Measurements from ENCODE around the gene TNFSF10. TPM values are rescaled to one million over a fixed set of nuclear protein-coding genes. Genes with fewer than 3 reads are reported as not detected.
A peak's percentile ranks its signal among the peaks of the same experiment; 100 is the strongest.
"Not testable (repeated sequence)": the region's sequence is repeated elsewhere in the genome, so short reads cannot be mapped to it uniquely, and the experiment has no call there.

TNFSF10 gene
- polyA plus RNA-seq: 10 to 100 TPM; 45.1 to 60.5 TPM

DNA sequence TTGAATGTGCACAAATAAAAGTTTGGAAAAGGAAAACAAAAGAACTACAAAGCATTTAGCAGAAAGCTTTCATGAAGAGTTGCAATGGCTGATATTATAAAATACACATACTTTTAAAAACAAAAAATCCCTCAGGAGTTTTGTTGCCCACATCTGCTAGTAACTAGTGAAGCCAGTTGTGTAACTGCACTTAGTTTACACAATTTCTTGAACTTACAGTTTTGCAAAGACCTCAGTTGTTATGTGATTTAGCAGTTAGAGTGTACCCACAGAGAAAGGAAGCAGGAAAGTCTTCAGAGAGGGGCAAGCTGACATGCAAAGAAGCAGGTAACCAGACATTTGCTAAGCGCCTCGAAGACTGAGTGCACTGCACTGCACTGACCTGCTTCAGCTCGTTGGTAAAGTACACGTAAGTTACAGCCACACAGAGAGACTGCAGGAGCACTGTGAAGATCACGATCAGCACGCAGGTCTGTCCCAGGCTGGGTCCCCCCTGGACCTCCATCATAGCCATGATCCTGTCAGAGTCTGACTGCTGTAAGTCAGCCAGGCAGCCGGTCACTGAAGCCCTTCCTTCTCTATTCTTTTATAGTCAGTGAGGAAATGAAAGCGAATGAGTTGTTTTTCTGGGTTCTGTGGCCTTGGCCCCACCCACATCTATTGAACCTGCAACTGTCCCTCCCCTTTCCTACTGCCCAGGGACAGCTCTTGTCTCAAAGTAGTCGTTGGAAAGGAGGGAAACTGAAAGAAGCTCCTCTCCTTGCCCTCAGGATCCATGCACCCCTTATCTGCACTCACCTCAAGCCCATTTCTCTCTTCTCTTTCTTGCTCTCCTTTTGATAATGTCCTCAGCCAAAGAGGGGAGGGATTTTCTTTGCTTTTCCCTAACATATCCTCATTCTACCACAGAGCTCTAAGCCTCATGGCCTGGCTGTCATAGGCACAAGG, at the start of gene TNFSF10:
Gene TNFSF10, minus strand, starts transcription at position 560 of the 948 bp plus-strand sequence. Its CDS starts 46 bp downstream, at position 514.
- H3K4me3 ChIP-seq (ENCODE audit: low read depth in 1 of 2, low read length in 2 of 2): peak within 1 kb of the TSS; percentile 91 to 97
- H3K36me3 ChIP-seq (ENCODE audit: control insufficient read depth in 2 of 2, insufficient read depth in 2 of 2, low read length in 1 of 2): no peaks in the 10 kb centered on the region
- 4 to 13% methylated on average over 9 of the region's 9 CpGs for WGBS, 2 donors
- peaks cover 1 to 2% of the 10 kb centered on the region in 2 donors for H3K4me1 ChIP-seq (ENCODE audit: control insufficient read depth in 2 of 2, insufficient read depth in 2 of 2, low read length in 1 of 2)
- peak within 1 kb of the TSS; percentile 97 to 98 for H3K27ac ChIP-seq (ENCODE audit: low read depth in 2 of 2, low read length in 1 of 2)
- H3K27me3 ChIP-seq (ENCODE audit: control insufficient read depth in 1 of 2, insufficient read depth in 2 of 2, low read length in 2 of 2): no peaks in the 10 kb centered on the region
- no peaks in the 10 kb centered on the region for H3K9me3 ChIP-seq (ENCODE audit: control insufficient read depth in 2 of 2, insufficient read depth in 1 of 2, low read depth in 1 of 2, low read length in 1 of 2)

DNA sequence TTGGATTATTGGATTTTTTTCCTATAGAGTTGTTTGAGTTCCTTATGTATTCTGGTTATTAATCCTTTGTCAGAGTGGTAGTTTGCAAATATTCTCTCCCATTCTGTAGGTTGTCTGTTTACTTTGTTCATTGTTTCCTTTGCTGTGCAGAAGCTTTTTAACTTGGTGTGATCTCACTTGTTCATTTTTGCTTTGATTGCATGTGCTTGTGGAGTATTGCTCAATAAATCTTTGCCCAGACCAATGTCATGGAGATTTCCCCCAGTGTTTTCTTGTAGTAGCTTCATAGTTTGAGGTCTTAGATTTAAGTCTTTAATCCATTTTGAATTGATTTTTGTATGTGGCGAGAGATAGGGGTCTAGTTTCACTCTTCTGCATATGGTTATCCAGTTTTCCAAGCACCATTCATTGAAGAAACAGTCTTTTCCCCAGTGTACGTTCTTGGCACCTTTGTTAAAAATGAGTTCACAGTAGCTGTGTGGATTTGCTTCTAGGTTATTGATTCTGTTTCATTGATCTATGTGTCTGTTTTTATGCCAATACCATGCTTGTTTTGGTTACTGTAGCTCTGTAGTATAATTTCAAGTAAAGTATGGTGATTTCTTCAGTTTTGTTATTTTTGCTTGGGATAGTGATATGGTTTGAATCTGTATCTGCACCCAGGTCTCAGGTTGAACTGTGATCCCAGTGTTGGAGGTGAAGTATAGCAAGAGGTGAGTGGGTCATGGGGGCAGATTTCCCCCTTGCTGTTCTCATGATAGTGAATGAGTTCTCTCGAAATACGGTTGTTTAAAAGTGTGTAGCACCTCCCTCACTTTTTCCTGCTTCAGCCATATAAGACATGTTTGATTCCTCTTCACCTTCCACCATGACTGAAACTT, 46.1 kb upstream of the TNFSF10 start:
- Histone ChIP-seq H3K36me3 (ENCODE audit: control insufficient read depth in 2 of 2, insufficient read depth in 2 of 2, low read length in 1 of 2) (no peaks in the 10 kb centered on the region), H3K27ac (ENCODE audit: low read depth in 2 of 2, low read length in 1 of 2) (no peak overlapping the region), H3K9me3 (ENCODE audit: control insufficient read depth in 2 of 2, insufficient read depth in 1 of 2, low read depth in 1 of 2, low read length in 1 of 2) (no peaks in the 10 kb centered on the region), H3K27me3 (ENCODE audit: control insufficient read depth in 1 of 2, insufficient read depth in 2 of 2, low read length in 2 of 2) (no peaks in the 10 kb centered on the region), H3K4me1 (ENCODE audit: control insufficient read depth in 2 of 2, insufficient read depth in 2 of 2, low read length in 1 of 2) (no peaks in the 10 kb centered on the region), H3K4me3 (ENCODE audit: low read depth in 1 of 2, low read length in 2 of 2) (no peak overlapping the region)
- 84 to 85% methylated on average over 4 of the region's 4 CpGs for WGBS, 2 donors

DNA sequence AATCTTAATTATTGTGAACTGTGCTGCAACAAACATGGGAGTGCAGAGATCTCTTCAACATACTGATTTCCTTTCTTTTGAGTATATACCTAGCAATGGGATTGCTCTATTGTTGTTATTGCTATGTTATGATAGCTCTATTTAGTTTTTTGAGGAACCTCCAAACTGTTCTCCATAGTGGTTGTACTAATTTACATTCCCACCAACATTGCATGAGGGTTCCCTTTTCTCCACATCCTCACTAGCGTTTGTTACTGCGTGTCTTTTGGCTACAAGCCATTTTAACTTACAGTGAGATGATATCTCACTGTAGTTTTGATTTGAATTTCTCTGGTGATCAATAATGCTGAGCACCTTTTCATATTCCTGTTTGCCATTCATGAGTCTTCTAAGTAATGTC, 45.5 kb upstream of the TNFSF10 start:
- H3K27me3 ChIP-seq (ENCODE audit: control insufficient read depth in 1 of 2, insufficient read depth in 2 of 2, low read length in 2 of 2): no peaks in the 10 kb centered on the region
- WGBS, 2 donors: 51 to 52% methylated on average over 2 of the region's 2 CpGs
- H3K27ac ChIP-seq (ENCODE audit: low read depth in 2 of 2, low read length in 1 of 2): no peak overlapping the region
- H3K4me1 ChIP-seq (ENCODE audit: control insufficient read depth in 2 of 2, insufficient read depth in 2 of 2, low read length in 1 of 2): no peaks in the 10 kb centered on the region
- no peaks in the 10 kb centered on the region for H3K9me3 ChIP-seq (ENCODE audit: control insufficient read depth in 2 of 2, insufficient read depth in 1 of 2, low read depth in 1 of 2, low read length in 1 of 2)
- H3K4me3 ChIP-seq (ENCODE audit: low read depth in 1 of 2, low read length in 2 of 2): no peak overlapping the region
- H3K36me3 ChIP-seq (ENCODE audit: control insufficient read depth in 2 of 2, insufficient read depth in 2 of 2, low read length in 1 of 2): no peaks in the 10 kb centered on the region

DNA sequence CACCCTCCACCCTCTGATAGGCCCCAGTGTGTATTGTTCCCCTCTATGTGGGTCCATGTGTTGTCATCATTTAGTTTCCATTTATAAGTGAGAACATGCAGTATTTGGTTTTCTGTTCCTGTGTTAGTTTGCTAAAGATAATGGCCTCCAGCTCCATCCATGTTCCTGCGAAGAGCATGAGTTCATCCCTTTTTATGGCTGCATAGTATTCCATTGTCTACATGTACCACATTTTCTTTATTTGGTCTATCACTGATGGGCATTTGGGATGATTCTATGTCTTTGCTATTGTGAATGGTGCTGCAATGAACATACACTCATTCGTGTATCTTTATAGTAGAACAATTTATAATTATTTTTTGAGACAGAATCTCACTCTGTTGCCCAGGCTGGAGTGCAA, 43.6 kb upstream of the TNFSF10 start:
- not testable (repeated sequence) for H3K4me1 ChIP-seq (ENCODE audit: control insufficient read depth in 2 of 2, insufficient read depth in 2 of 2, low read length in 1 of 2); H3K9me3 ChIP-seq (ENCODE audit: control insufficient read depth in 2 of 2, insufficient read depth in 1 of 2, low read depth in 1 of 2, low read length in 1 of 2); H3K4me3 ChIP-seq (ENCODE audit: low read depth in 1 of 2, low read length in 2 of 2); H3K27me3 ChIP-seq (ENCODE audit: control insufficient read depth in 1 of 2, insufficient read depth in 2 of 2, low read length in 2 of 2); H3K27ac ChIP-seq (ENCODE audit: low read depth in 2 of 2, low read length in 1 of 2); H3K36me3 ChIP-seq (ENCODE audit: control insufficient read depth in 2 of 2, insufficient read depth in 2 of 2, low read length in 1 of 2)
- 95 to 99% methylated on average over 2 of the region's 2 CpGs for WGBS, 2 donors

DNA sequence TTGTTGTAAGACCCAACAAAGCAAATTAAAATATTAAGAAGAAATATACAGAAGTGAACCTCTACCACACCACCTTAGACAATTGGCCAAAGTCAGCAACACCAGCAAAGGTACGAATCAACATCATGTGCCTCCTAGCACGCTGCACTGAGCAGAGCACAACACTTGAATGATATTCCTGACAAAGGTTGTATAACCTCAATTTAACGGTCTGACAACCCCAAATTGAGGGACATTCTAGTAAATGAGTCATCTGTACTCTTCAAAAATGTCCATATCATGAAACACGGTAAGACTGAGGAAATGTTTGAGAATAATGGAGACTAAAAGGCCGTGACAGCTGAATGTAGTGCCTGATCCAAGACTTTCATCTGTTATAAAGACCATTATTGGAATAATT, 41.3 kb upstream of the TNFSF10 start:
- H3K27ac ChIP-seq (ENCODE audit: low read depth in 2 of 2, low read length in 1 of 2): no peak overlapping the region
- 79 to 84% methylated on average over 5 of the region's 5 CpGs for WGBS, 2 donors

DNA sequence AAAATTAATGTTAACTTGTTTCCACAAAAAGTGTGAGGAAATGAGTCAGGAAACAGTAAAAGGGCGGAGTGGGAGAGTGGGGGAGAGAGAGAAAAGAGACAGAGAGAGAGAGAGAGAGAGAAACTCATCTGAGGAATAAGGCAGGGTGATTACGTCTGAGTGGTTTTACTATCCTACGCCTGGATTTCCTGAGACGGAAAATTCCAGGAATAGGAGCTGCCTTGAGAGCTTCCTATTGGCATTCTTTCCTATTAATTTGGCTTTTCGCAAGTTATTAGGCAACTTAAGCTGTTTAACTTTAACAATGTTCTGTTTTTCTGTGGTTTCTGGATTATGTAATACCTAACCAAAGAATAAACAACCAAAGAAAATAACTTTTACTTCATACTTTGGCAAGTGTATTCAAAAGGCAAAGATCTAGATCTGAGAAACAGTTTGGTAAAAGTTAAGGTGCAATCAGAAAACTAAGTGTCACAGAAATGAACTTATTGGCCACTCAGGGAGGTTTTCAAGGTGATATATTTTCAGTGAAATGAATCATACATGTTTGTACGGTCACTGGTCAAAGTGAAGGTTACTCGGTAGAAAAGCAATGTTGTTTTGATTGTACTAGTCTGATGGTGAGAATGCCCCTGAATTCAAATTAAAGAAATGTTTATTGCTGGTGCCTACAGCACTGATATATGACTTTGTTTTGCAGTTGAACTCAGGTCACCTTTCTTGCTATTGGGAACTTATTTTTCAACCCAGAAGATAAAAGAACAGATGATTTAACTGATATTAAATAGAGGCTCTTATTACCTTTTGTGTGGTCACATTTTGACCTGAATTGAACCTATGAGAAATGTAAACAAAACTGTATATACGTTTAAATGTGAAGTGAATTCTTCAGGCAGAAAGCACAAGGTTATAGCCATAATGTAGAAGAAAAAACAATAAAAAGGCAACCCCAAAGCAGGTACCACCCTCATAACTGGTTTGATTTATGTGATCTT, 39.9 kb upstream of the TNFSF10 start:
- WGBS, 2 donors: 10 to 11% methylated on average over 8 of the region's 8 CpGs
- H3K4me3 ChIP-seq (ENCODE audit: low read depth in 1 of 2, low read length in 2 of 2): no peak overlapping the region

More for the DNA sequence above, 41.3 kb upstream of the TNFSF10 start:
- no peaks in the 10 kb centered on the region for H3K4me1 ChIP-seq (ENCODE audit: control insufficient read depth in 2 of 2, insufficient read depth in 2 of 2, low read length in 1 of 2)
- H3K36me3 ChIP-seq (ENCODE audit: control insufficient read depth in 2 of 2, insufficient read depth in 2 of 2, low read length in 1 of 2): no peaks in the 10 kb centered on the region
- no peaks in the 10 kb centered on the region for H3K27me3 ChIP-seq (ENCODE audit: control insufficient read depth in 1 of 2, insufficient read depth in 2 of 2, low read length in 2 of 2)
- H3K9me3 ChIP-seq (ENCODE audit: control insufficient read depth in 2 of 2, insufficient read depth in 1 of 2, low read depth in 1 of 2, low read length in 1 of 2): no peaks in the 10 kb centered on the region
- H3K4me3 ChIP-seq (ENCODE audit: low read depth in 1 of 2, low read length in 2 of 2): no peak overlapping the region

DNA sequence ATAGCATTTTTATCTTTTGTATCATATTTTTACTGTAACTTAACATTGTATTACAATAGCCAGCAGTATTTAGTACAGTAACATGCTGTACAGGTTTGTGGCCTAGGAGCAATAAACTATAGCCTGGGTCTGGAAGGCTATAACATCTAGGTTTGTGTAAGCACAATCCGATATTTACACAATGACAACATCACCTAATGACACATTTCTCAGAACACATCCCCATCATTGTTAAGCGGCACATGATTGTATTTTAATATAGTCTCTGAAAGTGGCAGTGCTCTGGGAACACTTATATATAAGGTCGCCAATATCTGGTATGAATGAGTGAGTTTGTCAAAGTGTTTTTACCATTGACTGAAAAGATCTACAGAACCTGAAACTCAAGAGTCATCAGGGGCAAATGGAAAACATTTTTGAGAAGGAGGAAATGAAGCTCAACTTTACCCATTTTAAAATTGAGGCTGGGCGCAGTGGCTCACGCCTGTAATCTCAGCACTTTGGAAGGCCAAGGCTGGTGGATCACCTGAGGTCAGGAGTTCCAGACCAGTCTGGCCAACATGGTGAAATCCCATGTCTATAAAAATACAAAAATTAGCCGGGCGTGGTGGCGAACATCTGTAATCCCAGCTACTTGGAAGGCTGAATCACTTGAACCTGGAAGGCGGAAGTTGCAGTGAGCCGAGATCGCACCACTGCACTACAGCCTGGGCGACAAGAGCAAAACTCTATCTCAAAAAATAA, 38.8 kb upstream of the TNFSF10 start:
- Histone ChIP-seq H3K36me3 (ENCODE audit: control insufficient read depth in 2 of 2, insufficient read depth in 2 of 2, low read length in 1 of 2) (no peaks in the 10 kb centered on the region), H3K27ac (ENCODE audit: low read depth in 2 of 2, low read length in 1 of 2) (peak overlapping the region; percentile 65 to 95), H3K4me3 (ENCODE audit: low read depth in 1 of 2, low read length in 2 of 2) (no peak overlapping the region), H3K27me3 (ENCODE audit: control insufficient read depth in 1 of 2, insufficient read depth in 2 of 2, low read length in 2 of 2) (no peaks in the 10 kb centered on the region), H3K4me1 (ENCODE audit: control insufficient read depth in 2 of 2, insufficient read depth in 2 of 2, low read length in 1 of 2) (no peaks in the 10 kb centered on the region), H3K9me3 (ENCODE audit: control insufficient read depth in 2 of 2, insufficient read depth in 1 of 2, low read depth in 1 of 2, low read length in 1 of 2) (no peaks in the 10 kb centered on the region)
- WGBS, 2 donors: 59 to 67% methylated on average over 12 of the region's 12 CpGs

More for the DNA sequence above, 39.9 kb upstream of the TNFSF10 start:
- Histone ChIP-seq H3K4me1 (ENCODE audit: control insufficient read depth in 2 of 2, insufficient read depth in 2 of 2, low read length in 1 of 2) (no peaks in the 10 kb centered on the region), H3K27ac (ENCODE audit: low read depth in 2 of 2, low read length in 1 of 2) (peak overlapping the region; percentile 79 to 95), H3K36me3 (ENCODE audit: control insufficient read depth in 2 of 2, insufficient read depth in 2 of 2, low read length in 1 of 2) (no peaks in the 10 kb centered on the region), H3K27me3 (ENCODE audit: control insufficient read depth in 1 of 2, insufficient read depth in 2 of 2, low read length in 2 of 2) (no peaks in the 10 kb centered on the region), H3K9me3 (ENCODE audit: control insufficient read depth in 2 of 2, insufficient read depth in 1 of 2, low read depth in 1 of 2, low read length in 1 of 2) (no peaks in the 10 kb centered on the region)

DNA sequence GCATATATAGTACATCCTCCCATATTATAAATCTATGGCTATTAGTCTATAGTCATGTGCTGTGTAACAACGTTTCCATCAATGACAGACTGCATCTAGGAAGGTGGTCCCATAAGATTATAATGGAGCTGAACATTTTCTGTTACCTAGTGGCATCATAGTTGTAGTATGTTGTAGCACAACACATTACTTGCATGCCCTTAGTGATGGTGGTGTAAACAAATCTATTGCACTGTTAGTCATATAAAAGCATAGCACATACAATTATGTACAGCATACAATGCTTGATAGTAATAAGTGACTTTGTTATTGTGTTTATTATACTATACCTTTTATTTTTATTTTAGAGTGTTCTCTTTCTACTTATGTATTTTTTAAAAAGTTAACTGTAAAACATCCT, 37.4 kb upstream of the TNFSF10 start:
- H3K4me1 ChIP-seq (ENCODE audit: control insufficient read depth in 2 of 2, insufficient read depth in 2 of 2, low read length in 1 of 2): no peaks in the 10 kb centered on the region

More for the DNA sequence above, 37.4 kb upstream of the TNFSF10 start:
- WGBS, 2 donors: 58 to 70% methylated on average over 1 of the region's 1 CpG
- H3K9me3 ChIP-seq (ENCODE audit: control insufficient read depth in 2 of 2, insufficient read depth in 1 of 2, low read depth in 1 of 2, low read length in 1 of 2): no peaks in the 10 kb centered on the region
- no peaks in the 10 kb centered on the region for H3K36me3 ChIP-seq (ENCODE audit: control insufficient read depth in 2 of 2, insufficient read depth in 2 of 2, low read length in 1 of 2)
- H3K27me3 ChIP-seq (ENCODE audit: control insufficient read depth in 1 of 2, insufficient read depth in 2 of 2, low read length in 2 of 2): no peaks in the 10 kb centered on the region
- H3K27ac ChIP-seq (ENCODE audit: low read depth in 2 of 2, low read length in 1 of 2): no peak overlapping the region
- H3K4me3 ChIP-seq (ENCODE audit: low read depth in 1 of 2, low read length in 2 of 2): no peak overlapping the region
